NCI-H748 treated with DMSO at 0.1 percent for 48 hours (cell line): ENCODE data around the gene ARFGAP1.
"Not testable (repeated sequence)": the region's sequence is repeated elsewhere in the genome, so short reads cannot be mapped to it uniquely, and the experiment has no call there.

ENCODE experiments used
- DNase-seq: peaks from one replicate; lab custom pipeline; 2025; lab: John Stamatoyannopoulos, UW

The ARFGAP1 gene

DNA sequence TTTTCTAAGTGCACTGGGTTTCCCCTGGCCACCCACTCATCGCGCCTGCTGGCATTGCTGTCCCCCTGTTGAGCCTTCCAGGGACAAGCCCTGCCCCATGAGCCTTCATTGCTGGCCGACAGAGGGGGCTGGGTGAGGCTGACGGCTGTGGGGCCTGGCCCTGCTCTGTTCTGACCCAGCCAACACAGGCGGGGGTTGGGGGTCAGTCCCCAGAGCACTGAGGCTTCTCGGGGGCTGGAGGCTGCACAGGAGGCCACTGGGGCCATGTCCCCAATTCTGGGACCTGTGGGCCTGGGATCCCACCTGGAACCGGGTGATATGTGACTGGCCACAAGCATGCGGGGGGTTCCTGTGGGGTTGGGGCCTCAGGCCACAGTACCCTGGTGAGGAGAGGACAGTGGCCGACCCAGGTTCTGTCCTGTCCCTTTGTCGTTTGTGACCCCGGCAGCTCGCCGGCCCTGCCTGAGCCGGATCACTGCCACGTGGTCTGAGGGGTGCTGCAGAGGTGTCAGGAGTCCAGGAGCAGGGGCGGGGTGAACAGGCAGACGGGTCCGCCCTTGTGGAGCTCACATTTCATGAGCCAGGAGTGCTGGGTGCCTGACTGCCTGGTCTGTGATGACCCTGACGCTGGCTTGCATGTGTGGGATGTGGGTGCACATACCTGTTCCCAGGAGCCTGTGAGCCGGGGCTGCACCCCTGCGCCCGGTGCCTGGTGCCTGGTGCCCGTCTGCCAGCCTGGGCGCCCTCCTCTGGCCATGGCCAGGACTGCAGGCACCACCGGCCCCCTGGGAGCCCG is 18.3 kb downstream of the ARFGAP1 start:
- DNase-seq: peak; percentile 12

DNA sequence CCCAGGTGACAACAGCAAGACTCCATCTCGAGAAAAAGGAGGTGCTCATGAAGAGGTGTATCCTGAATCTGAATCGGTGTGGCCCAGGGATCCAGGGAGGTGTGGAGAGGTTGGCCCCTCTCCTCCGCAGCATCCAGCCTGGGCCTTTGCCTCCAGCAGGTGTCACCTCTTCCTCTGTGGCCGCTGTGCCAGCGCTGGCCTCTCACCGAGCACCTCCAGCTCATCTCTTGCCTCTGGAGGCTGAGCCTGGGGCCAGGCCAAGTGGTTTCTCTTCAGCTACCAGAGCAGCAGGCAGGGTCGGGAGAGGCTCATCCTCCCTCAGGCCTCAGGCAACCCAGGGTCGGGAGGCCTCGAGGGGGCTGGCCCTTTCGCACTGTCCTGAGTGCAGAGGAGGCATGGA is 19.2 kb downstream of the ARFGAP1 start:
- no peak for DNase-seq

- no peak for DNase-seq
Measured at GRCh38 chr20:63292292-63292701, 19.7 kb downstream of the ARFGAP1 start.

DNA sequence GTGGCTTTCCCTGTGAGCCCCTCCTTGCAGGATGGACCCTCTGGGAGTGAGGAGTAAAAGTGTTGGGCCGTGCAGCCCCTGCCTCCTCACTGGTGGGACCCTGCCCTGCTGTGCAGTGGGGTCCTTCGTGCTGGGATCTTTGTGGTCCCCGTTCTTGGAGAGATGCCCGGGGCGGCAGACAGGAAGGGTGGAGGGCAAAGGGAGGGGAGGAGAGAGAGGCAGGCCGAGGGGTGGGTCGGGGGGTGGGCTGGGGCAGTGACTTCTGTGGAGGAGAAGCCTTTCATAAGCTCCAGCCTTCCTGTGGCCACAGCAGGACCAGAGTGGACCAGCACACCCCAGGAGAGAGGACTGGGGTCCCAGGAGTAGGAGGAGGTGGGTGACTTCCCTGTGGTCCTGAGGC is 20.3 kb downstream of the ARFGAP1 start, which contains the start of gene COL20A1:
TSS of gene COL20A1 (plus strand) at position 283 of the 400 bp plus-strand sequence. CDS start 1,922 bp downstream, outside the sequence.
- DNase-seq: no peak

GRCh38 chr20:63293456-63293855 is 20.8 kb downstream of the ARFGAP1 start:
- DNase-seq: no peak

GRCh38 chr20:63293871-63294535 is 21.4 kb downstream of the ARFGAP1 start:
- DNase-seq: no peak

DNA sequence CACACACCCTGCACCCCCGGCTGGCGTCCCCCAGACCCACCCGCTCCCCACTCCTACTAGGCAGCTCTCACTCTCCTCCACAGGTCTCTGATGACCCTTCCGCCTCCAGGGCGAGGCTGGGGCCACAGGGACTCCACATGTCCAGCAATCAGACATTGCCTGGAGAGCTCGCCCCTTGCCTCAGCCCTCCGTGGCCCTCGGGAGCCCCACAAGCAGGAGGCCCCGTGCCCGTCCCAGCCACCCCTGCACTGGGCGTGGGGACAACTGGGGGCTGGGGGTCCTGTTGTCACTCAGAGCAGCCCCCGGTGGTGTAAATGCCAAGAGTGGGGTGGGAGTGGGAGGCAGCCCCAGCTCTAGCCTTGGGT is 21.9 kb downstream of the ARFGAP1 start:
- no peak for DNase-seq

- no peak for DNase-seq
Measured at GRCh38 chr20:63295018-63295417, 22.4 kb downstream of the ARFGAP1 start.

GRCh38 chr20:63295422-63295821 is 22.8 kb downstream of the ARFGAP1 start:
- no peak for DNase-seq

- DNase-seq: no peak
Measured at GRCh38 chr20:63295846-63296245, 23.2 kb downstream of the ARFGAP1 start.

DNA sequence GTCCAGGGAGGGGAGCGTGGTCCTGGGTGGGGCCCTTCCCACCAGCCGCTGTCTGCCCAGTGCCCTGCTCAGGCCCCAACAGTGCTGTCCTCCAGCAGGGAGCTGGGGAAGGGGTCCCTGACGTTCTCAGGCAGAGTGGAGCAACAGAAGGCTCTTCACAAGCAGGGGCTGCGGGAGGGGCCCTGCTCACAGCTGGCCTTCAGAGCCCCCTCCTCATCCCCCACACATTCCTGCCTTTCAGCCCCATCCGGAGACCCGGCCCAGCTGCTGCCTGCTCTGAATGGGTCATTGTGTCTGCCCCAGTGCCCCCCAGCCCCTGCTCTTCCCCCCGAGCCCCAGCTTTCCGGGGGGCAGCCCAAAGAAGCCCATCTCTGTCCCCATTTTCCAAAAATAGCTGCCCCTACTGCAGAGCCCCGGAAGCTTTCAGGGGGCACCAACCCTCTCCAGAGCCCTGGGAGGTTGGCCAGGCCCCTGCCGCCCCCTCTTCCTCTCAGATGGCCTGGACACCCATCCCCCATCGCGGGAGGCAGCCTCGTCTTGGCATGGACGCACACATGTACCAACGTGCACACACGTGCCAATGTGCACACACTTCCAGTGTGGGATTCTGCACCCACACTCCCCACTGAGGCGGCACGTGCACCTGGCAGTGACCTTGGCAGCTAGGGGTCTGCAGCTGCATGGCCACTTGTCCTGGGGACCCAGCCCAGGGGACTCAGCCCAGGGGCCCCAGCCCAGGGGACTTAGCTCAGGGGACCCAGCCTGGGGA is 24.1 kb downstream of the ARFGAP1 start:
- no peak for DNase-seq

- DNase-seq: no peak
Measured at GRCh38 chr20:63297371-63297781, 24.8 kb downstream of the ARFGAP1 start.

- no peak for DNase-seq
Measured at GRCh38 chr20:63297796-63298572, 25.4 kb downstream of the ARFGAP1 start.

- DNase-seq: no peak
Measured at GRCh38 chr20:63298731-63299312, 26.2 kb downstream of the ARFGAP1 start.

- no peak for DNase-seq
Measured at GRCh38 chr20:63301671-63302070, 29.1 kb downstream of the ARFGAP1 start.

GRCh38 chr20:63303095-63303666 is 30.6 kb downstream of the ARFGAP1 start:
- DNase-seq: no peak

DNA sequence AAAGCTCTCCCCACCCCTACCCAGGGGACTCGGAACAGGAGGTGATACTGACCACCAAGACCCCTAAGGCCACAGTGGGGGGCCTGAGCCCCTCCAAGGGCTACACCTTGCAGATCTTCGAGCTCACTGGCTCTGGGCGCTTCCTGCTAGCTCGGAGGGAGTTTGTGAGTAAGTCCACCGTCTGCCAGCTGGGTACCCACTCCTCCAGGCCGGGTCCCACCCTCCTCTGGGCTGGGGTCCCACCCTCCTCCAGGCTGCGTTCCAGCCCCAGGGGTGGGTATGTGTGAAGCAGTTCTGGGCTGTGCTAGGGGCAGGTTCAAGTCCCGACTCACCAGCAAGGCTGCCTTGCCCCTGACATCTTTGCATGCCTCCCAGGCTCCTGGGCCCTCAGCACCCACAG is 32.8 kb downstream of the ARFGAP1 start:
- no peak for DNase-seq

DNA sequence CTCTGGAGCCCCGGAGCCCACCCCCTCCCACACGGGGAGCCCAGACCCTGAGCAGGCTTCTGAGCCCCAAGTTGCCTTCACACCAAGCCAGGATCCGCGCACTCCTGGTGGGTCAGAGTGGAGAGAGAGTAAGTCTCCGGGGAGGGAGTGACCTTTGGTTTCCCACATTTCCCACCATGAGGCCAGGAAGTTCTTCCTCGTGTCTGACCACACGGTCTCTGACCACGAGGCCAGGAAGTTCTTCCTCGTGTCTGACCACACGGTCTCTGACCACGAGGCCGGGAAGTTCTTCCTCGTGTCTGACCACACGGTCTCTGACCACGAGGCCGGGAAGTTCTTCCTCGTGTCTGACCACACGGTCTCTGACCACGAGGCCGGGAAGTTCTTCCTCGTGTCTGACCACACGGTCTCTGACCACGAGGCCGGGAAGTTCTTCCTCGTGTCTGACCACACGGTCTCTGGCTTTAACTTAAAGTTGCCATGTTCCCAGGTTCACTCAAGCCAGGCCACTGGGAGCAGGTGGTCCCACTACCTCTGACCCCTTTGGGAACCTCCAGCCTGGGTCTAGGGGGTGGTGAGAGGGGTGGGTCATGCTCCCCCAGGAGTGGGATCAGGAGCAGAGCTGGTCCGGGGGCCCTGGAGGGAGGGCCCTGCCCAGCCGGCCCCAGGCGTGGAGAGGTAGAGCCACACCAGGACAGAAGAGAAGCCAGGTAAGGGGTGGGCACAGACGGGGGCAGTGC is 33.5 kb downstream of the ARFGAP1 start:
- DNase-seq: not testable (repeated sequence)

- no peak for DNase-seq
Measured at GRCh38 chr20:63306673-63307537, 34.3 kb downstream of the ARFGAP1 start.
